GM19099 (cell line): ENCODE data around the gene ECEL1.

Experiments used
- POLR2A ChIP-seq: IDR thresholded peaks from 3 replicates; pipeline ENCODE4 v1.6.1; 2011; ENCODE audit warnings: low read depth; ENCODE audit not compliant: insufficient read length; ENCODE audit errors: extremely low read depth

ECEL1 gene

GRCh38 chr2:232464544-232464885 lies 23.1 kb downstream of the ECEL1 start:
- no peak for TF ChIP-seq POLR2A

- no peak for TF ChIP-seq POLR2A
These were observed 23.7 kb downstream of the ECEL1 start for GRCh38 chr2:232463701-232464543.

- no peak for TF ChIP-seq POLR2A
These were observed 27.5 kb downstream of the ECEL1 start for GRCh38 chr2:232460171-232460570.

- TF ChIP-seq POLR2A, result no peak
These were observed 28.1 kb downstream of the ECEL1 start for GRCh38 chr2:232459419-232460035.

GRCh38 chr2:232458661-232459418 lies 28.8 kb downstream of the ECEL1 start:
- no peak for TF ChIP-seq POLR2A

GRCh38 chr2:232458051-232458660 lies 29.5 kb downstream of the ECEL1 start:
- TF ChIP-seq POLR2A, result no peak

GRCh38 chr2:232457121-232458011 lies 30.3 kb downstream of the ECEL1 start:
- TF ChIP-seq POLR2A, result no peak

- TF ChIP-seq POLR2A, result no peak
These were observed 31.1 kb downstream of the ECEL1 start for GRCh38 chr2:232456296-232457120.

- TF ChIP-seq POLR2A, result no peak
These were observed 32.0 kb downstream of the ECEL1 start, which contains the start of gene ALPI for GRCh38 chr2:232455426-232456255. Gene ALPI (plus strand): TSS chr2:232456153. CDS start chr2:232456200, 47 bp downstream.

- no peak for TF ChIP-seq POLR2A
These were observed 33.0 kb downstream of the ECEL1 start for GRCh38 chr2:232454630-232455029.

- TF ChIP-seq POLR2A, result no peak
These were observed 37.7 kb downstream of the ECEL1 start for GRCh38 chr2:232449964-232450363.

- TF ChIP-seq POLR2A, result no peak
These were observed 39.3 kb downstream of the ECEL1 start for GRCh38 chr2:232448304-232448690.
